ENCODE measurements around the gene LITAF. TPM values are rescaled to one million over a fixed set of nuclear protein-coding genes. Genes with fewer than 3 reads are reported as not detected.
"Not testable (repeated sequence)": the region's sequence is repeated elsewhere in the genome, so short reads cannot be mapped to it uniquely, and the experiment has no call there.

Gene LITAF
- total RNA-seq, 4 donors from 2014 or later, result 101 to 136 (median 112) TPM

DNA sequence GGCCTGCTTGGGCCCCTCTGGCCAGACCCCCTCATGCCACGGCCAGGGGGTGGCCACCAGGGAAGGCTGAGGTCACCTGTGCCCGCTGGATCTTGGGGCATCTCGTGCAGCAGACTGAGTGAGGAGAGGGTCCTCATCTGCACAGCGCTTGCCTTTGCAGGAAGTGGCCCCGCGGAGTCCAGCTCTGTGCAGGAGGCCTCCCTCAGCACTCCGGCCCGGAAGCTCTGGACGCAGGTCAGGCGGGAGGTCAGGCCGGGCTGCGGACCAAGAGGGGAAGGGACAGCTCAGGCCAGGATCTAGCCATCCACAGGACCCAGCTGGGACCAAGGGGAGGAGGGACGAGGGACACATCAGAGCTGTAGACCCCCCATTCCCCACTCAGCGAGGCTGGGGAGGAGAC lies 72.4 kb downstream of the LITAF start:
- no peak for DNase-seq
- no peaks in the 10 kb centered on the region for H3K9me3 ChIP-seq
- H3K27ac ChIP-seq, result no peak overlapping the region
- no peak for TF ChIP-seq POLR2A (IDR thresholded peaks at IDR 0.05)
- TF ChIP-seq, protein P1, sequence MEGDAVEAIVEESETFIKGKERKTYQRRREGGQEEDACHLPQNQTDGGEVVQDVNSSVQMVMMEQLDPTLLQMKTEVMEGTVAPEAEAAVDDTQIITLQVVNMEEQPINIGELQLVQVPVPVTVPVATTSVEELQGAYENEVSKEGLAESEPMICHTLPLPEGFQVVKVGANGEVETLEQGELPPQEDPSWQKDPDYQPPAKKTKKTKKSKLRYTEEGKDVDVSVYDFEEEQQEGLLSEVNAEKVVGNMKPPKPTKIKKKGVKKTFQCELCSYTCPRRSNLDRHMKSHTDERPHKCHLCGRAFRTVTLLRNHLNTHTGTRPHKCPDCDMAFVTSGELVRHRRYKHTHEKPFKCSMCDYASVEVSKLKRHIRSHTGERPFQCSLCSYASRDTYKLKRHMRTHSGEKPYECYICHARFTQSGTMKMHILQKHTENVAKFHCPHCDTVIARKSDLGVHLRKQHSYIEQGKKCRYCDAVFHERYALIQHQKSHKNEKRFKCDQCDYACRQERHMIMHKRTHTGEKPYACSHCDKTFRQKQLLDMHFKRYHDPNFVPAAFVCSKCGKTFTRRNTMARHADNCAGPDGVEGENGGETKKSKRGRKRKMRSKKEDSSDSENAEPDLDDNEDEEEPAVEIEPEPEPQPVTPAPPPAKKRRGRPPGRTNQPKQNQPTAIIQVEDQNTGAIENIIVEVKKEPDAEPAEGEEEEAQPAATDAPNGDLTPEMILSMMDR (IDR thresholded peaks at IDR 0.05), result no peak
- intact Hi-C loops (cut with DNase I), result no loop called here
- peaks cover 0 to 8% of the 10 kb centered on the region in 2 donors for H3K4me1 ChIP-seq
- no peaks in the 10 kb centered on the region for H3K36me3 ChIP-seq
- H3K27me3 ChIP-seq, result no peaks in the 10 kb centered on the region
- WGBS, 2 donors, result 93 to 95% methylated on average over 4 to 5 of the region's 14 CpGs
- H3K4me3 ChIP-seq (replicated peaks in 1 of 3), result no peak overlapping the region

DNA sequence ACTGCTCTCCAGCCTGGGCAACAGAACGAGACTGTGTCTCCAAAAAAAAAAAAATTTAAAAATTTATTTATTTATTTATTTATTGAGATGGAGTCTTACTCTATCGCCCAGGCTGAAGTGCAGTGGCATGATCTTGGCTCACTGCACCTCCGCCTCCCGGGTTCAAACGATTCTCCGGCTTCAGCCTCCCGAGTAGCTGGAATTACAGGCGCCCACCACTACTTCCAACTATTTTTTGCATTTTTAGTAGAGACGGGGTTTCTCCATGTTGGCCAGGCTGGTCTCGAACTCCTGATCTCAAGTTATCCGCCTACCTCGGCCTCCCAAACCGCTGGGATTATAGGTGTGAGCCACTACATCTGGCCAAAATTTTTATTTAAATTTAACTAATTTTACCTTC lies 73.4 kb downstream of the LITAF start:
- H3K4me1 ChIP-seq; H3K27ac ChIP-seq; H3K36me3 ChIP-seq; H3K4me3 ChIP-seq (replicated peaks in 1 of 3); DNase-seq; H3K27me3 ChIP-seq; H3K9me3 ChIP-seq; intact Hi-C loops (cut with DNase I): not testable (repeated sequence)
- WGBS, 2 donors, result 95 to 97% methylated on average over 13 of the region's 13 CpGs

DNA sequence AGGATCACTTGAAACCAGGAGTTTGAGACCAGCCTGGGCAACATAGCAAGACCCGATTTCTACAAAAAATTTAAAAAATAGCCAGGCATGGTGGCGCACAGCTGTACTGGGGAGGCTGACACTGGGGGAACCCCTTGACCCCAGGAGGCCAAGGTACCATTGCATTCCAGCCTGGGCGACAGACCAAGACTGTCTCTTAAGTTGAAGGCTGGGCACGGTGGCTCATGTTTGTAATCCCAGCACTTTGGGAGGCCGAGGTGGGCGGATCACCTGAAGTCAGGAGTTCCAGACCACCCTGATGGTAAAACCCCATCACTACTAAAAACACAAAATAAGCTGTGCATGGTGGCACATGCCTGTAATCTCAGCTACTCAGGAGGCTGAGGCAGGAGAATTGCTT lies 74.9 kb downstream of the LITAF start:
- Histone ChIP-seq H3K27ac (no peak overlapping the region), H3K4me1 (peaks cover 0 to 8% of the 10 kb centered on the region in 2 donors), H3K27me3 (no peaks in the 10 kb centered on the region), H3K36me3 (no peaks in the 10 kb centered on the region), H3K9me3 (no peaks in the 10 kb centered on the region), H3K4me3 (replicated peaks in 1 of 3) (no peak overlapping the region)
- no peak for DNase-seq
- WGBS, 2 donors, result 60 to 72% methylated on average over 5 to 6 of the region's 6 CpGs
- intact Hi-C loops (cut with DNase I), result no loop called here
- no peak for TF ChIP-seq POLR2A (IDR thresholded peaks at IDR 0.05)
- TF ChIP-seq, protein P1 (IDR thresholded peaks at IDR 0.05), result no peak

DNA sequence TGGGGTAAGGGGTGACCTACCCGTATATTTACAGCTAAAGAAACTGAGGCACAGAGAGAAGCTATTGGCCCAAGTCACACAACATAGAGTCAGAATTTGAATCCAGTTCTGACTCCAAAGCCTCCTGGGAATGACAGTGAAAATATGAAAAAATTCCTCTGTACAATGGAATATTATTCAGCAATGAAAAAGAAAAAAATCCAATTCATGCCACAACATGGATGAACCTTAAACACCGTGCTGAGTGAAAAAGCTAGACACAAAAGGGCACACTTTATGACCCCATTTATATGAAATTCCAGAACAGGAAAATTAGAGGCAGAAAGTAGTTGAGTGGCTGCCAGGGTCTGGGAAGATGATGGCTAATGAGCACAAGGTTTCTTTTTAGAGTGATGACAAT lies 75.4 kb downstream of the LITAF start:
- DNase-seq, result no peak
- WGBS, 2 donors, result 93 to 97% methylated on average over 2 of the region's 2 CpGs
- H3K36me3 ChIP-seq, result no peaks in the 10 kb centered on the region
- H3K4me3 ChIP-seq (replicated peaks in 1 of 3), result no peak overlapping the region
- H3K27ac ChIP-seq, result peak overlapping the region in 2 of 3 donors; percentile 6 to 53
- TF ChIP-seq POLR2A (IDR thresholded peaks at IDR 0.05), result no peak
- TF ChIP-seq, protein P1 (IDR thresholded peaks at IDR 0.05), result no peak
- no peaks in the 10 kb centered on the region for H3K9me3 ChIP-seq
- H3K4me1 ChIP-seq, result peaks cover 0 to 11% of the 10 kb centered on the region in 2 donors
- intact Hi-C loops (cut with DNase I), result no loop called here
- H3K27me3 ChIP-seq, result no peaks in the 10 kb centered on the region

DNA sequence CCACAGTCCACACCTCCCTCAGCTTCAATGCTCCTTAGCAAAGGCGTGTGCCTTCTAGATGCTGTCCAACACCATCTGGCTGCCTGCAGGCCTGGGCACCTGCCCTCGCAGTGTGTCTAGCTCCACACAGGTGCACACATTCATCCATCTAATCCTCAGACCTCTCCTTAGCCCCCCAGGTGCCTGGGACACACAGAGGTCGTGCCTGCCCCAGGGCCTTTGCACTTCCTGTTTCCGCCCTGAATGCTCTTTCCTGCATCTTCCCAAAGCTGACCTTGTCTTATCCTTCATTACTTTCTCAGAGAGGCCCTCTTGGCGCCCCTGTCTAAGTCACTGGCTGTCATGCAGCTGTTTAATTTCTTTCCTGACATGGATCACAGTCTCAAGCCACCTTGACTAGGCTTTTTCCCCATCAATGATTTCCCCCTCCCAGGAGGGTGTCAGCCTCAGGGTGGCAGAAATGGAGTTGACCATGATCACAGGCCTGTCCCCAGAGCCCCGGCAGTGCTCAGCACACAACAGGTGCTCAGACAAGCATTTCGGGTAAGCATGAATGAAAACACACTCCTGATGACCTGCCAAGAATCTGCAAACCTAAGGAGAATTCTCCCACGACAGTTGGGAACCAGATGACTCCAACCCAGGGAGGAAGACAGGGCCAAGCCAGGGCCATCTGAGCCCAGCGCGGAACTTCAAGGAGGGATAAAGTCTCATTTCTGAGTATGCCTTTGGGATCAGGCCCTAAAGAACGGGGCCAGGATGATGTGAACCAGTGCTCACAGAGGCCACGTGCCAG lies 76.3 kb downstream of the LITAF start:
- DNase-seq, result peak; percentile 23 to 60
- intact Hi-C loops (cut with DNase I), result no loop called here
- Histone ChIP-seq H3K4me3 (replicated peaks in 1 of 3) (no peak overlapping the region), H3K36me3 (no peaks in the 10 kb centered on the region), H3K9me3 (no peaks in the 10 kb centered on the region), H3K27me3 (no peaks in the 10 kb centered on the region), H3K4me1 (peaks cover 0 to 11% of the 10 kb centered on the region in 2 donors), H3K27ac (peak overlapping the region in 2 of 3 donors; percentile 45 to 53)
- no peak for TF ChIP-seq POLR2A (IDR thresholded peaks at IDR 0.05)
- TF ChIP-seq, protein P1 (IDR thresholded peaks at IDR 0.05), result no peak
- WGBS, 2 donors, result 58 to 60% methylated on average over 11 of the region's 12 CpGs
